HG02642 (cell line): ENCODE data around the gene CD244.

ENCODE experiments used
- ATAC-seq: cut with Tn5 transposase; IDR thresholded peaks from one replicate; pipeline ENCODE4 v1.9.1; 2021; ENCODE audit warnings: mild to moderate bottlenecking; ENCODE audit not compliant: unreplicated experiment, poor library complexity

Gene CD244

GRCh38 chr1:160853014-160853413 is 9.7 kb downstream of the CD244 start:
- no peak for ATAC-seq

DNA sequence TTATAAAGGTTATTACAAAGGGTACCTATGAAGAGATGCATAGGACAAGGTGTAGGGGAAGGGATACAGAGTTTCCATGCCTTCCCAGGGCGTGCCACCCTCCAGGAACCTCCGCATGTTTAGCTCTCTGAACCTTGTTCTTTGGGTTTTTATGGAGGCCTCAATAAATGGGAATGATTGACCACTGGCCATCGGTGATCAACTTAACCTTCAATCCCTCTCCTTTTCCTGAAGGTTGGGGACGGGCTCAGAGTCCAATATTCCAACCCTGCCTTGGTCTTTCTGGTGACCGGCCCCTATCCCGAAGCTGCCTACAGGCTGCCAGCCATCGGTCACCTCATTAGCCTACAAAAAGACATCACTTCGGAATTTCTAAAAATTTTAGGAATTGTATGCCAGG is 11.7 kb downstream of the CD244 start:
- ATAC-seq, result no peak

DNA sequence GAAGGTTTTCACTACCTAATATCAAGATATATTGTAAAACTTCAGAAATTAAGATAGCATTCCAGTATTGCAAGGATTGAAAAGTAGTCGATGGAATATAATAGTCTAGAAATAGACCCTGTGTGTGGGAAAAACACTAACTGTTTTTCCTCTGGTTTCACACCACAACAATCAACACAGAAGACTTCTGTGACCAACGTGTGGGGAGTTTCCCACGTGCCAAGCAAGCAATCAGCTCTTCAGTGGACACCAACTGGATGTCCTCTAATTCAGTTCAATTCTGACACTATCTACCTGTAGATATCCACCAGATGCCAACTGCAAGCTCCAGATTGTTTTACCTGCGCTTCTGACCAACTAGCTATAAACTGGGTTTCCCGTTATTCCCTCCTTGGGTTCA is 12.1 kb downstream of the CD244 start:
- ATAC-seq, result no peak

DNA sequence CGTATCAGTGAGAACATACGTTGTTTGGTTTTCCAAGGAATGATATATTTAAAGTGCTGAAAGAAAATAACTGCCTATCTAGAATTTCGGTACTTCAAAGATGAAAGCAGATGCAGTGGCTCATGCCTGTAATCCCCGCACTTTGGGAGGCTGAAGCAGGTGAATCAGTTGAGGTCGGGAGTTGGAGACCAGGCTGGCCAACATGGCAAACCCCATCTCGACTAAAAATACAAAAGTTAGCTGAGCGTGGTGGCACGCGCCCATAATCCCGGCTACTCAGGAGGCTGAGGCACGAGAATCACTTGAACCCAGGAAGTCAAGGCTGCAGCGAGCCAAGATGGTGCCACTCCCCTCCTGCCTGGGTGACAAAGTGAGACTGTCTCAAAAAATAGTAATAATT is 16.4 kb downstream of the CD244 start:
- no peak for ATAC-seq

DNA sequence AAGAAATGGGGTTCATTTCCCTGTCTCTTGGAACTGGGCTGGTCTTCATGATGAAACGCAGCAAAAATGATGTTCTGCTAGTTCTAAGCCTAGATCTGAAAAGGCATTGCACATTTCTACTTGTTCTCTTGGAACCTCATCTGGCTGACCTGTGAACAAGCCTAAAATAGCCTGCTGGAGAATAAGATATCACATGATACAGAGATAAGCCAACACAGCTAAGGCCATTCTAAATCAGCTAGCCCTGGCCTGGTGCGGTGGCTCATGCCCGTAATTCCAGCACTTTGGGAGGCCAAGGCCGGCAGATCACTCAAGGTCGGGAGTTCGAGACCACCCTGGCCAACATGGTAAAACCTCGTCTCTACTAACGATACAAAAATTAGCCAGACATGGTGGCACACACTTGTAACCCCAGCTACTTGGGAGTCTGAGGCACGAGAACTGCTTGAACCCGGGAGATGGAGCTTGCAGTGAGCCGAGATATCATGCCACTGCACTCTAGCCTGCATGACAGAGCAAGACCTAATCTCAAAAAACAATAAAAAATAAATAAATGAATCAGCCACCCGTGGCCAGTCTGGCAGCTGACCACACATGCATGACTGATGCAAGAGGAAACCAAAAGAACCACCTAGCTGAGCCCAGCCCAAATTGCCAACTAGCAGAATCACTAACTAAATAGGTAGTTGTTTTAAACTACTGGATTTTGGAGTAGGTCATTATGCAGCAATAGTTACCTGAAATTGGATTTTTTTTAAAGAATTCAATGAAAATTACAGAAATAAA is 18.0 kb downstream of the CD244 start:
- ATAC-seq, result no peak

DNA sequence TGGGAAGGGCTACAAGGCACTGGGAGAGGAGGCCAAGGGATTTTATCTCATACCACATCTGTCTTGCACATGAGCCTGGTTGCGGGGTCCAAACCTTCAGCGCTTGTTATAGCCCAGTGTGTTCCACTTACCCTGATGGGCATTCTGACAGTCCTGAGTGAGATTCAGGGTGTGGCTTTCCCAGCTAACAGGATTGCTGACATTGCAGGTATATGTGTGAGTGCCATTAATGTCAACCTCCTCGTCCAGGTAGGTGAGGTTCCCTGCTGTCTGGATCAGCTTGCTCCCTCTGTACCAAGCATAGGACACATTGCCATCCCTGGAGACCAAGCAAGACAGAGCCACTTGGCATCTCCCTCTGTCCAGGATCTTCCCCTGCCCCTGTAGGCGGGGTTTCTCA is 21.6 kb downstream of the CD244 start:
- no peak for ATAC-seq

DNA sequence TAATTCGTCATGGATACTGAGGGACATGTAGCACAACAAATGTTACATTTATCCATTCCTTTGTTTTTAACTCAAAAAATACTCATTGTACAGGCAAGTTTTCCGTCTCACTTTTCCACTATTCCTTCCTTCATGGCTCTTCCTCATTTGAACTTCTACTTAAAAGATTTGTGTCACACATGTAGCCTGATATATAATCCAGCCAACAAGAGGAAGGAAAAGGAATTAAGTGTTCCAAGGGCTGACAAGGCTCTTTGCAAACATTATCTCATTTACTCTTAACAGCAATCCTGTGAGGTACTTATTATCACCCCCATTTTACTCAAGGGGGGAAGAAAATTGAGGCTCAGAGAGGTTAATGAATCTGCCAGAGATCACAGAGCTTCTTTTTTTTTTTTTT is 22.9 kb downstream of the CD244 start:
- no peak for ATAC-seq

DNA sequence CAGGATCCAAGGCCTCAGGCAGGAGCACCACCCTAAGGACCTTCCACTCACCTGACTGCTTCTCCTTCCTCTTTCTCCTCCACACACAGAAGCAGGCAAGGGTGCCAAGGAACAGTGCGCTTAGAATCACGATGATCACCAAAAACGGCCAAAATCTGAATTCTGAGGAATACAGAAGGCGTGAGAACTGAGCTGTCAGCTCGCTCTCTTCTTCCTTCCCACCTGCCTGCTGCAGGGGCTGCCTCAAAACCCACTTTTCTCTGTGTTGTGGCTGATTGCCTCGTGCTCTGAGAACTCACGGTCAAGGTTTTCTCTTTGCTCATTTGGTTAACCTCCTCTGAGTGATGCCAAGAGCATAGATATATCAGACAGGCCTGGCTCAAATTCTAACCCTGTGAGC is 23.8 kb downstream of the CD244 start:
- ATAC-seq, result no peak

- ATAC-seq, result peak; percentile 74
Measured at GRCh38 chr1:160837558-160838205, 25.0 kb downstream of the CD244 start.

DNA sequence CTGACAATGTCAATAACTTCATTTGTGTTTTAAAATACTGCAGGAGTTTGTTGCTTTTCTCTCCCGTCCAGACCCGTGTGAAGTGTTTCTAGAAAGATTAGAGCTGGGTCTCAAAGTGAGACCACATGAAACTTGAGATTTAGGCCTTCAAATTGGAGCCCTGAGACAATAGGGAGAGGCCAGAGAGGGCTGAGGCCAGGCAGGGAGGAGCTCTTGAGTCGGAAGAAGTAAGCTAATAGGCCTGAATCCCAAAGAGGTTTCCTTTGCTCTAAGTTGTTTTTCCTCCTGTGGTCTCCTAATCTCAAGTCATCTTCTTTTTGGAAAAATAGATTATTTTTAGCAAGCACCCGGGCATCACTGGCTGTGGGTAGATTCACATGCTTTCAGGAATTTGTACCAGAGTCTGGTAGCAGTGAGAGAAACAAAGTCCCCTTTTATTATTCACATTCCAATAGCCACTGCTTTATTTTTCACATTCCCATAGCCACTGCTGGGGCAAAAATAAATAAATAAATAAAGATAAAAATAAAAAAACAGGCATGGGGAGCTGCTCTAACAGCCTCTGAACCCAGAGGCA is 25.6 kb downstream of the CD244 start:
- ATAC-seq, result no peak

DNA sequence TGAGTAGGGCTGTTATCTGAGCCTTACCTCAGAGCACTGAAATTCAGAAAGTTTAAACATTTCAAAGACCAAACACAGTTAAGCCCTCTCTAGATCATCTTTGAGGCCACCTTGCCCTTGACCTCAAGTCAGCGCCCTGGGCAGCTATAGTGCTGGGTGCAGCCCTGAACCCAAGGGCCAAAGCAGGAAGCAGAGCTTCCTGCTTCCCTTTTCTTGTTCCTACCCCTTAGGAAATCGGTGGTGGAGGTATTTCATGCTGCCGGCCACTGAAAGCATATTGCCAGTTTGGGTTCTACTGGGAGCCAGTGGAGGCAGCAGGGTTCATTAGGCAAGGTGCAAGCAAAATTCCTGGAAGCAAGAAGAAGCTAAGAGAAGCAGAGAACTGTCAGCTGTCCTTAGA is 26.1 kb downstream of the CD244 start:
- ATAC-seq, result no peak

GRCh38 chr1:160835751-160836150 is 26.9 kb downstream of the CD244 start:
- no peak for ATAC-seq

DNA sequence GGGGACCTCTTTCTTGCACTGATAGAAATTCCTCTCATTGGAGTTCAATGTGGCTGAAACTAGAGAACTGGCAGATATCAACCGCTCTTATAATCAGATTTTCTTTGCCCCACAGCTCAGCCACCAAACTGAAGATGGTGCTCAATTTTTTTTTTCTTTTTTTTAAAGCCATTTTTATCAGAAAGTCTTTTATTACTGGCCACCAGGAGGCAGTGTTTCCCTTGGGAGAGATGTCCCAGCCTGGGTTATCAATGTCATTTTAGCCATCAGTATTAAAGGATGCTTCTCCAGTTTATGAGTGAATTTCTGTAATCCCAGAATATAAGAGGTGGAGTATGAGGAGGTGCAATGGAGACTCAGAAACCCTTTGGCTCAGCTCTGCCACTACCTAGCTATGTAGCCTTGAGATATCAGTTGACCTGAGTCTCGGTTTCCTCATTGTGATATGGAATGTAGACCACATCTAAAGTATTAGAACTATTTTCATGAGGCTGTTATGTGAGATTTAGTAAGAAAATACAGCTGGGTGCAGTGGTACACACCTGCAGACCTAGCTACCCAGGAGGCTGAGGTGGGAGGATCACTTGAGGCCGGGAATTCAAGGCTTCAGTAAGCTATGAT is 27.6 kb downstream of the CD244 start:
- ATAC-seq, result no peak

DNA sequence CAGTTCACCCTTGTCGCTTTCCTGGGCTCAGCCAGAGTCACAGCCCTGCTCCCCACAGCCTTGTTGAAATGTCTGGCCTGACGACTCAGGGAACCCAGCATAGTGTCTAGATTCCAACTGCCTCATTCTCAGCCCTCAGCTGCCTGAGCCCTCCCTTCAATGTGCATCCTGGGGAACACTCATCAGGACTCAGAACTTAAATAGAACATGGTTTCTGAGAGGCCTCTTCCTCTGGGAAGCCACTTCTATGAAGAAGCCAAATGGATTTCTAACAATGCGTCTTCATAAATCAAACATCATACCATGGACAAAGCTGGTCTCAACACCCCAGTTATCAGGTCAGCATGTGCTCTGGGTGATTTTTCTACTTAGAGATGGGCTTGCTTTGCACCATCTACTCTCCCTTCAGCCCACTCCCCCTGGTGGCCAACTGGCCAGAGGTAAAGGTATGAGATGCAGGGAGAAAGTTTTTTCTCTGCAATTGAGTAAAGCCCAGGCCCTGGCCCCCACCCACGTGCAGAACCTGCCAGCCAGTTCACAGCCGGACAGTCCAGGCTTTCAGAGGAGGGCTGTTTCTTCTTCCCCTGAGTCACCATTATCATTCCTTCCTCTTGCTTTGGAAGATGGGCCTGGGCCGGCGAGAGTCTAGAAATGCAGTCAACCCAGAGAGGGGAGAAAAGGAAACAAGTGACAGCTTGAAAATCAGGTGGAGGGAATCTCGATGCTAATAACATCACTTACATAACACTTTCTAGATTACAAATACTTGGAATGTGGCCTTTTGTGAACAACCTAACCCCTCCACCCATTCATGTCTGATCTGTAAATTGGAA is 32.1 kb downstream of the CD244 start:
- peak; percentile 39 for ATAC-seq

DNA sequence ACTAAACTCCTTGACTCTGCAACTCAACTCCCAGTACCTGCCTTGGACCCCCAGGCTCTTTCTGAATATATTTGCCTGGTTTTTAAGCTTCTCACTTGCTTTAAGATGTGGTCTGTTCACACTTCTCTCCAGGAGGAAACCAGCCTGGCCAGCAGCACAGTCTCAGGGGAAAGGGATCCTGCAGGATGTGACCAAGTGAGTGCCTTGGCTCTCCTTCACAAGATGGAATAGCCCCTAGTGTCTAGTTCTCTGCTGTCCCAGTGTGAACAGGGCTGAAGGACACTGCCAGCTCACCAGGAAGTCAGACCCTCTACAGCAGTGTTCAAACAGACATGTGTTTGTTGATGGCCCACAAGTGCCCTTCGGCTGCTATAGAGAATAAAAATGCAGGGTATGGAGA is 32.9 kb downstream of the CD244 start:
- no peak for ATAC-seq

GRCh38 chr1:160827418-160827817 is 35.3 kb downstream of the CD244 start:
- ATAC-seq, result no peak

GRCh38 chr1:160826546-160826945 is 36.1 kb downstream of the CD244 start:
- no peak for ATAC-seq

DNA sequence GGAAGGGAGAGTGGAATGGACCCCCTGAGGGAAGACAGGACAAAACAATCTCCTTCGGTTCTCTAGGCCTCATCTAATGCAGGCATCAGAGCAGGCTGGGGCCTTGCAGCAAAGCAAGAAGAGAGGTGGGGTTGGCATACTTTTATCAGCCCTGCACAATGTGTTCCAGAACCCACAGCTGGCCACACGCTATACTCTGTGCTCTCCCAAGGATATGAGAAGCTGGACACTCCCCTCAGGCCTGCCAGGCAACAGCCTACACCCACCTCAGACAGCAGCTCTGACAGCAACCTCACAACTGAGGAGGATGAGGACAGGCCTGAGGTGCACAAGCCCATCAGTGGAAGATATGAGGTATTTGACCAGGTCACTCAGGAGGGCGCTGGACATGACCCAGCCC is 39.4 kb downstream of the CD244 start:
- no peak for ATAC-seq

GRCh38 chr1:160821627-160822026 is 41.1 kb downstream of the CD244 start:
- no peak for ATAC-seq

DNA sequence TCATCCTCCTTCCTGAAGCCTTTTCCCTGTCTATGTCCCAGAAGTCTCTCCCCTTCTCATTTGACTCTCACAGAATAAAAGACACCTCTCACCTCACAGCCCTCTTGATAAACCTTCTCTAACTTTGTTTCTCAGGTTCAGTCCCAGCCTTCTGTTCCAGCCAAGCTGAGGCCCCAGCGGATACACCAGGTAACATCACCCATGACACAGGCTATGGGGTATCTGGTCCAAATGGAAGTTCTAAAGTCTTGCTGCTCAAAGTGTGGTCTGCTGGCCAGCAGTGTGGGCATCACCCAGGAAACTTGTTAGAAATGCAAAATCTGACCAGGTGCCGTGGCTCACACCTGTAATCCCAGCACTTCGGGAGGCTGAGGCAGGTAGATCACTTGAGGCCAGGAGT is 43.5 kb downstream of the CD244 start:
- ATAC-seq, result no peak
